ENCODE results near the gene ALG9.

Gene ALG9

GRCh38 chr11:111882202-111882601 lies 10.8 kb upstream of the ALG9 start:
- no peak for DNase-seq (ENCODE audit: low spot score)

GRCh38 chr11:111879637-111879960 lies 8.2 kb upstream of the ALG9 start:
- DNase-seq (ENCODE audit: low spot score), result no peak

- peak; percentile 99 for DNase-seq (ENCODE audit: low spot score)
These were observed 7.7 kb upstream of the ALG9 start, which contains the start of the genes CFAP68 and FDXACB1 for GRCh38 chr11:111878849-111879636. TSS of gene CFAP68 (plus strand) at chr11:111879541. CDS start at chr11:111879561, 20 bp downstream. TSS of gene FDXACB1 (minus strand) at chr11:111879165. CDS start at chr11:111879132, 33 bp downstream.

GRCh38 chr11:111878385-111878848 lies 7.0 kb upstream of the ALG9 start:
- no peak for DNase-seq (ENCODE audit: low spot score)

DNA sequence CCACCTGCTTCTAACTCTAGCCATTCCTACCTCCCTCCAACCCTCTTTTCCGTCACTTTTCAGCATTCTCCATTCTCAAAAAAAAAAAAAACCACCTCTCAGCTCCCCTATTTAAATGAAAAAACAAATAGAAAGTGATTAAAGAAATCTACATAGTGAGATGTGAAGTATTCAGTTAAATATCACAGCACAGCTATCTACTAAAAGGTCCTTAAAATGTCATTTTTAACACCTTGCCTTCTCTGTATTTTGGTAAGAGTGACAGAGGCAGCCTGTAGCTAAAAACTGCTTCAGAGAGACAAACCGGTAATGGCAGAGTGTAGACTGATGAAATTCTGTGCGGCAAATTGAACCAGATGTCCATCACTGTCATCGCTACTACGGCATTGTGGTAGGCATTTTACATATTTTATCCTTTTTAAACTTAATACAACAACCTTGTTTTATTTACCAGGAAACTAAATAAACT lies 346 bp upstream of the ALG9 start:
- no peak for DNase-seq (ENCODE audit: low spot score)

- DNase-seq (ENCODE audit: low spot score), result no peak
These were observed 877 bp downstream of the ALG9 start for GRCh38 chr11:111870522-111870885.

DNA sequence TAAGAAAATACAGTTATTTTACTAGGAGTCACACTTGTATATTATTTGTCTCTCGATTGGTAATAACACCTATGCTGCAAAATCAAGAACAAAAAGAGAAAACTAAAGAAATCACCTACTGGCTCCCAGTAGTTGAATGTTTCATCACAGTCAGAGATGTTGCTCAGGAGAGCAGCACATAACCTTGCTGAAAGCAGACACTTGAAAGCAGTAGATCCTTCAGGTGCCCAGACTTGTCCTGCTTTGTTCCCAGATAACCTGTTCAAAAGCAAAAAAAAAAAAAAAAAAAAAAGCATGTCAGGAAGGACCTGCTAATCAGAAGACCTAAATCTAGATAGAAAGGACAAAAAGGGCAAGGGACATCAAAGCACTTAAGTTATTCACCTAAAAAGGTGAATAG lies 1.3 kb downstream of the ALG9 start:
- DNase-seq (ENCODE audit: low spot score), result no peak

DNA sequence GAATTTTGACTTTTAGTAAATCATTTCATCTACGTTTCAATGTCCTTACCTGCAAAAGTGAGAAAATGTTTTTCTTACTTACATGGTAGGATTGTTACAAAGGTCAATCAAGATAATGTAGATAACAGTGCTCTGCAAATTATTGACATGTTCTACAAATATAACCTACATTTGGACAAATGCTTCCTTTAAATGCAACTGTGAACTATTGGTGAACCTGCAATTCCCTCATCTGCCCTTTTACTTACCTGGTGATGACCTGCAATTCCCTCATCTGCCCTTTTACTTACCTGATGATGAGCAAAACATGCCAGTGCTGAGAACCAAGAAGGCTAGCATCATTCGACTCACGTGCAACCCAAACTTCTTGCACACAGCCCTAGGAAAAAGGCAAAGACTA lies 11.1 kb downstream of the ALG9 start:
- DNase-seq (ENCODE audit: low spot score), result no peak

- no peak for DNase-seq (ENCODE audit: low spot score)
These were observed 15.9 kb downstream of the ALG9 start for GRCh38 chr11:111855506-111855905.

- no peak for DNase-seq (ENCODE audit: low spot score)
These were observed 19.3 kb downstream of the ALG9 start for GRCh38 chr11:111852103-111852502.

- DNase-seq (ENCODE audit: low spot score), result peak; percentile 41
These were observed 19.7 kb downstream of the ALG9 start for GRCh38 chr11:111851636-111852035.

- DNase-seq (ENCODE audit: low spot score), result no peak
These were observed 20.3 kb downstream of the ALG9 start for GRCh38 chr11:111851067-111851466.

GRCh38 chr11:111849631-111850030 lies 21.8 kb downstream of the ALG9 start:
- no peak for DNase-seq (ENCODE audit: low spot score)

DNA sequence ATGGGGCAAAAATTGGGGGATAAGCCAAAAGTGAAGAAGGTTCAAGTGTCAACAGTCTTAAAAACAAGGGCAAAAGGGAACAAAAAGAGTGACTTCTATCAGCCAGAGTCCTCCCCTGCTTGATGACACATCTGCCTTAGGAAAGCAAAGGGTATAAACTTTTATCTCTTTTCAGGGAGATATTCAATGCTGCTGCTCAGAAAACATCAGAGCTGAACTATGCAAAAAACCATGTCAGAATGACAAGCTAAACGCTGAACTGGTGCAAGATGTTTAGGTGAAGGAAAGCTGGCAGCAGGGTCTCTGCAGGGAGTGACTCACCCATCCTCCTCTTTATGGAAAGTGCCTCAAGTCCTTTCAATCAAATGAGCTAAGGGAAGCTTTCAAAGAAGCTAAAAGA lies 24.7 kb downstream of the ALG9 start:
- no peak for DNase-seq (ENCODE audit: low spot score)

GRCh38 chr11:111846063-111846462 lies 25.3 kb downstream of the ALG9 start:
- no peak for DNase-seq (ENCODE audit: low spot score)

- DNase-seq (ENCODE audit: low spot score), result no peak
These were observed 25.9 kb downstream of the ALG9 start for GRCh38 chr11:111845276-111846028.

DNA sequence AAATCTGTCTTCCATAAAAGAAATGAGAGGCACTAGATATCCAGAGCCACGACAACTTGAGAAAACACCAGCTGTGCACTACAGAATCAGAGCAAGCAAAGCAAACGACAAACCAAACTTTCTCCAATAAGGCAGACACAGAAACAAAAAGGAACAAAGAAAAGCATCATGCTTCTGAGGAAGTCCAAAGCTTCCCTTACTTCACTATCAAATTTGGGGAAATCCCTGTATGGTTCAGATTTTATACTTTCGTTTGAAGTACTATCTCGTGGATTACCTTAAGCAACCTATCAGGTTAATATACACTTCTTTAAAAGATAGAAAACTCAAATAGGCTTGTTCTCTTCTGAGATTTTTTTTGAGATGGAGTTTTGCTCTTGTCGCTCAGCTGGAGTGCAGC lies 27.7 kb downstream of the ALG9 start:
- no peak for DNase-seq (ENCODE audit: low spot score)

DNA sequence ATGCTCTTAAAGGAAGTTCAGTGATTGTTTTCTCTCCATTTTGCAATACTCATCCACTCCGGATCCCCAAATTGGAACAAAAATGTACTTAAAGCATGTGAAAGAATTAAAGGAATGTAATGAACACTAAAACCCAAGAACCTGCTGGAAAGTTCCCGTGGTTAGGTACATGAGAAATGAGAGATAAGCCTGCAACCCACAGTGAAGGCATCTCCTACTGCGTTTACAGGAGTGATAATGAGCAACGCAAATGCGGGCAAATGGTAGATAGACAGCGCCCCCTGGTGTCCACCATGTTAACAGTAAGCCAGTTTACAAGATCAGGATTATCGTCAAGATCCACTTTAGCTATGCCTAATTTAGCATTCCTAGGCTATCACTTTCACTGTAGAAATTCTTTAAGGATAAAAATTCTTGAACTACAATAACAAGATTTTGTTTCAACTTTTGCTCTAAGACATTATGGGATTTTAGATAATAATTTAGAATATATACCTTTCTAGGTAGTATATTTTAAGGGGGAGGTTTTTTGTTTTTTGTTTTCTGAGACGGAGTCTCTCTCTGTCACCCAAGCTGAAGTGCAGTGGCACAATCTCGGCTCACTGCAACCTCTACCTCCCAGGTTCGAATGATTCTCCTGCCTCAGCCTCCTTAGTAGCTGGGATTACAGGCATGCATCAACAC lies 29.9 kb downstream of the ALG9 start:
- peak; percentile 88 for DNase-seq (ENCODE audit: low spot score)

DNA sequence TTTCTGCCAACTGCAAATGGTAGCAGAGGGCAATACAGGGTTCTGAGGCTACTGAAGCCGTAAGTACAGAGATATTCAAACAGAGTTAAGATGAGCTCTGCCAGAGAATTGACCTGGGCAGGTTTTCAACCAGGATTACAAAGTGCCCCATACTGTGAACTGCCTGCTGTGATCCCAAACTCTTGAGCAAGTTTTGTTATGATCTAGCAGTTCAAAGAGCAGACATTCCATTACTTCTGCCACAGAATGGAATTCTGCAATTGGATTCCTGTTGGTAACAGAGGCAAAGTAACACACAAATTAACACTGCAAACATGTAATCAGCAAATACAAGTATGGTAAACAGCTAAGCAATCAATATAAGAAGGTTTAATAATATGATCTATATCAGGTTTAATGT lies 31.2 kb downstream of the ALG9 start:
- DNase-seq (ENCODE audit: low spot score), result no peak

DNA sequence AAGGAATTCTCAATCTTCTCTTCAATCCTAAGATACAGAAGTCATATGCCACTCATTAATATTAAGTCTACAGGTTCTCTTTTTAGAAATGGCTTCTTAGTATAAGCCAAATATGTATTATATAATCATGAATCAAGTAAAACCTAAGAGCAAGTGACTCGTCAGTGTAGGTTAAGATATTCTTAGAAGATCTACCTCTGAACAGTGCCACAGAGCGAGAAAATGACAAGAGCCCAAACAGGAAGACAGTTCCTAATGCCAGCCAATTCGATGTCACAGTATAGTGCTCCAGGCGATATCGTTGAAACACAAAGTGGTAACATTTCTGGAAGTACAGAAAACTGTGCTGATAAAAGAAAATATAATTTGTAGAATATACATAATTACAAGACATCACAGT lies 33.3 kb downstream of the ALG9 start:
- no peak for DNase-seq (ENCODE audit: low spot score)

DNA sequence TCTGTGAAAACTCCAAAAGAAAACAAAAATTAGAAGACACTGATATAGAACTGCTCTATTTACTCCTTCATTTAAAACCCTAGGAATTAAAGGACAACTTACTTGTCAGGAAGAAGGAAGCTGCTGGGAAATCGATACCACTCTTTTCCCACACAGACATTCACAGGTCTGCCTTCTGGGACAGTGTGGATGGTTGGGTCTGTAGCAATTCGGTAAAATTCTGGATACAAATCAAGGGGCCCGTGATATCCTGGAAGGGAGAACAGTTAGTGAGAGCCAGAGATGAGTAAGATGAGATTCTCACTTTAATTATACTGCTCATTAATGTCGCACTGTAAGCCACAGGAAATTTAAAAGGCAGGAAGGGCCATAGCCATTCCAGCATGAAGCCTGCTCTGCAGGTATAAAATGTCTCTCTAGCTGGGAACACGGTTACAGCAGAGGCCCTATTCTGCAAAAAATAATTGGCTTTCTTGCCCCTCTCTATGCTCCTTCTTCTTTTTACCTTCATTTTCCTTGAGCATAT lies 34.0 kb downstream of the ALG9 start:
- no peak for DNase-seq (ENCODE audit: low spot score)

- DNase-seq (ENCODE audit: low spot score), result no peak
These were observed 34.7 kb downstream of the ALG9 start for GRCh38 chr11:111836721-111837120.

Measured in NAMALWA (cell line).